BLaER1 treated with 17β-estradiol and CSF1 and Interleukin-3, amounts not matched to agents 10 nM and 100 nM (cell line): ENCODE measurements around the gene ODAM.
"Not testable (repeated sequence)": the region's sequence is repeated elsewhere in the genome, so short reads cannot be mapped to it uniquely, and the experiment has no call there.

ENCODE experiments used
- H3K27ac ChIP-seq, 11 experiments: shearing (Covaris generic); formaldehyde crosslinking; 2 replicates each; pipeline ENCODE4 v1.8.1; 2022
- H3K27me3 ChIP-seq, 11 experiments: shearing (Covaris generic); formaldehyde crosslinking; 2 replicates each; pipeline ENCODE4 v1.8.1; 2022
- H3K36me3 ChIP-seq, 11 experiments: shearing (Covaris generic); formaldehyde crosslinking; 2 replicates each; pipeline ENCODE4 v1.8.1; 2022
- H3K4me1 ChIP-seq, 10 experiments: shearing (Covaris generic); formaldehyde crosslinking; 2 replicates each; pipeline ENCODE4 v1.8.1; 2022
- H3K4me2 ChIP-seq, 11 experiments: shearing (Covaris generic); formaldehyde crosslinking; 2 replicates each; pipeline ENCODE4 v1.8.1; 2022
- H3K4me3 ChIP-seq, 10 experiments: shearing (Covaris generic); formaldehyde crosslinking; 2 replicates each; pipeline ENCODE4 v1.8.1; 2022
- H3K9ac ChIP-seq, 11 experiments: shearing (Covaris generic); formaldehyde crosslinking; 2 replicates each; pipeline ENCODE4 v1.8.1; 2022
- H3K9me3 ChIP-seq, 11 experiments: shearing (Covaris generic); formaldehyde crosslinking; replicated peaks in 1 of 11; 2 replicates each; pipeline ENCODE4 v1.8.1; 2022
- H4K20me1 ChIP-seq, 11 experiments: shearing (Covaris generic); formaldehyde crosslinking; 2 replicates each; pipeline ENCODE4 v1.8.1; 2022
- Cebpa-rat ChIP-seq, 11 experiments: shearing (Covaris generic); IDR thresholded peaks; 2 replicates each; pipeline ENCODE4 v1.8.1; 2022

The ODAM gene

DNA sequence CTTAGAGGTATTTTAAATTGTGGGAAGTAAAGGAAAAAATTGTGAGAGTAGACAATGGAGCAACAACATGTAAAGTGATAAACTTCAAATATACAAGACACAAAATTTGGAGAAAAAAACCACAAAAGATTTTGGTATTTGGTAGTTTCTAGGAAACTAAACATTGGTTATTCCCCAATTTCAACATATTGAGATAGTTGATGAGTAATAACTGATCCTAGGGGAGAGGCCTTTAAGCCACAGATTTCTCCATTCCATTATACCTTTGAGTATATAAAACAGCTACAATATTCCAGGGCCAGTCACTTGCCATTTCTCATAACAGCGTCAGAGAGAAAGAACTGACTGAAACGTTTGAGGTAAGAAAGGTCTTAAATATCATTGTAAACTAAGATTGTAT, 30.3 kb downstream of the ODAM start, which contains the start of gene FDCSP:
FDCSP (plus strand) TSS at position 301 of the 400 bp plus-strand sequence. CDS start 5,071 bp downstream, outside the sequence.
- H4K20me1 ChIP-seq, result no peaks in the 10 kb centered on the region
- no peaks in the 10 kb centered on the region for H3K9me3 ChIP-seq
- H3K9ac ChIP-seq, result no peak within 1 kb of the TSS
- TF ChIP-seq Cebpa-rat (IDR thresholded peaks at IDR 0.05), result no peak
- no peaks in the 10 kb centered on the region for H3K4me1 ChIP-seq
- H3K36me3 ChIP-seq, result no peaks in the 10 kb centered on the region
- no peak within 1 kb of the TSS for H3K4me2 ChIP-seq
- H3K4me3 ChIP-seq, result no peak within 1 kb of the TSS
- H3K27me3 ChIP-seq, result no peaks in the 10 kb centered on the region
- no peak within 1 kb of the TSS for H3K27ac ChIP-seq

DNA sequence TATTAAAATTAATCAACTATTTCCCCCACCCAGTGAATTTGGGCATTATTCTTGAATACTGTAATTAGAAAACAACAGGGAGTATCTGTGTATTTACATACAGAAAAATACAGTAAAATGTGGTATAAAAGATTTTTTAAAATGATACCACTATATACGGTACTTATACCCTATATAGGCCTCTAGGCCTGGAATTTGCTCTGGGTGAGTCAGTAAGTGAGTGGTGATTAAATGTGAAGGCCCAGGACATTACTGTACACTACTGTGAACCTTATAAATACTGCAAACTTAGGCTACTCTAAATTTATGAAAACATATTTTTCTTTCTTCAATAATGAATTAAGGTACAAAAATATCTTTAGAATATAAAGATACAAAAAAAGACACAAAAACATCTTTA, 40.6 kb downstream of the ODAM start:
- no peaks in the 10 kb centered on the region for H3K4me1 ChIP-seq
- H3K4me2 ChIP-seq, result no peak overlapping the region
- no peak overlapping the region for H3K27ac ChIP-seq
- no peaks in the 10 kb centered on the region for H3K36me3 ChIP-seq
- no peaks in the 10 kb centered on the region for H3K27me3 ChIP-seq
- H4K20me1 ChIP-seq, result no peaks in the 10 kb centered on the region
- no peak overlapping the region for H3K9ac ChIP-seq
- H3K4me3 ChIP-seq, result no peak overlapping the region
- no peaks in the 10 kb centered on the region for H3K9me3 ChIP-seq
- TF ChIP-seq Cebpa-rat (IDR thresholded peaks at IDR 0.05), result no peak

DNA sequence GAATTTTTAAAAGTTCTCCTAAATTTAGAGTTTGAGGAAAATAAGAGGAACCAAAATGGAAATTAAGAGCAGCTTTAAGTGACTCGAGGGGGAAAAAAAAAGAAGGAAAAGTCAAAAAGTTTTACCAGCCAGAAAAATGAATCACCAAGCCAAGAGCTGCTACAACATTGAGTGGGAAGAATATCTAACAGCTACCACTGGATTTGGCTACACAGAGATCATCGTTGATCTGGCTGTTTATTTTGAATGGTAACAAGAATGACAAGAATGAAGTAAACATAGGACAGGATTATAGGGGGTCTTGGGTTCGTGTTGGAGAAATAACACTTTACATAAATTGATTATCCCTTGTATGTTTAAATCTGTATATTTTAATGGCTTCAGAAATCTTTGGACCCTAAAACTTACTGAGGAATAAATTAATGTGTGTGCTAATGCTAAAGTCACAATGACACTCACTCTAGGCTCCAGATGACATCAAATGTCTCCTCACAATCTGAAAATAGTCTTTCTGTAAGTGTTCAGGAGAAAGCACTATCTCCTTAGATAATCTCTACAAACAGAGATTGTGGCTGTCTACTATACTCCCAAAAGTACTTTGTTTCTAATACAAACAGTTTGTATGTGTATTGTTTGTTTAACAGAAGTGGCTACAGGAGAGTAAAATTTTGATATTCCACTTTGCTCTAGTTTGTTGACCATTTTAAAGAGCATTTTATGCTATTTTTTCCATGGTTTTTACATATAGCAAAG, 43.8 kb downstream of the ODAM start:
- TF ChIP-seq Cebpa-rat (IDR thresholded peaks at IDR 0.05), result no peak
- H3K27me3 ChIP-seq, result no peaks in the 10 kb centered on the region
- H4K20me1 ChIP-seq, result no peaks in the 10 kb centered on the region
- no peak overlapping the region for H3K9ac ChIP-seq
- no peak overlapping the region for H3K4me2 ChIP-seq
- H3K27ac ChIP-seq, result no peak overlapping the region
- H3K4me1 ChIP-seq, result no peaks in the 10 kb centered on the region
- no peak overlapping the region for H3K4me3 ChIP-seq
- no peaks in the 10 kb centered on the region for H3K36me3 ChIP-seq
- H3K9me3 ChIP-seq, result no peaks in the 10 kb centered on the region

DNA sequence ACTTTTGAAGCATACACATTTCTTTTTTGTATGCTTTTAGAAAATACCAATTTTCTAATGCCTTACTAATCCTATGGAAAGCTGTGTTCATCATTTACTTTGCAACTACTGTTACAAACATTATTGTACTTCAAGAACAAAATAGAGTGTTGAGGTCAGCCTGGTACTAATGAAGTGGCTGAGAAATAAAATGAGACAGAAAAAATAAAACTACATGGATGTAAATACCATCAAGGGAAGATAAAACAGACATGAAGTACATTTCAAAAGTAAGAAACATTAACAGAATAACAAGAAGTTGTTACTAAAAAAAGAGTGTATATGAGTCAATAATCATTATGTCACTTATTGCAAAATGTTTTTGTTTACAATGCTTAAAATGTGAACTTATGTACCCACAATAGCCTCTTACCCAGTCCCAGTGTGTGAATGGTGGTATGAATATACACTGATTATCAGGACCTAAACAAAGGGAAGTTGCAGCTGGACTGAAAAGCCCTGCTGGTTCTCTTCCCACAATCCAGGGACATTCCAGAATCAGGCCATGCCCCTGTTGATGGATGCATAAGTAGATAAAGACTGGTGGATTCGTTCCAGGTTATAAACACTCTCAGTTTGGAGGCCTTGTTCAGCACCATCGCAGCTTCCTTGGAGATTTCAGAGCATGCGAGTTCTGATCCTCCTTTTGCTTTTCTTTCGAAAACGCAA, 44.5 kb downstream of the ODAM start:
- Histone ChIP-seq H3K9me3 (no peaks in the 10 kb centered on the region), H3K36me3 (no peaks in the 10 kb centered on the region), H3K27ac (no peak overlapping the region), H3K4me2 (no peak overlapping the region), H4K20me1 (no peaks in the 10 kb centered on the region), H3K4me1 (no peaks in the 10 kb centered on the region), H3K27me3 (no peaks in the 10 kb centered on the region), H3K4me3 (no peak overlapping the region), H3K9ac (no peak overlapping the region)
- TF ChIP-seq Cebpa-rat (IDR thresholded peaks at IDR 0.05), result no peak

DNA sequence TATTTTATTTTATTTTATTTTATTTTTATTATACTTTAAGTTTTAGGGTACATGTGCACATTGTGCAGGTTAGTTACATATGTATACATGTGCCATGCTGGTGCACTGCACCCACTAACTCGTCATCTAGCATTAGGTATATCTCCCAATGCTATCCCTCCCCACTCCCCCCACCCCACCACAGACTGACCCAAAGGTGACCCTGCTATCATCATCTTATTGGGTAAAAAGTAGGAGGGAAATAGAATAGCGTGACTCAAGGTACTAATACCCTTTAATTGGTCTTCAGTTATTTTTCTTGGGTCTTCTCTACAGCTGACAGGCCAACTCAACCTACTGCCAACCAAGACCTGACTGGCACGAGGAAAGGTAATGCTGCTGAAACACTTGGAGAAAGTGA, 46.8 kb downstream of the ODAM start, which contains the start of gene CSN3:
CSN3 (plus strand) TSS at position 301 of the 400 bp plus-strand sequence. CDS start 2,223 bp downstream, outside the sequence.
- H3K27me3 ChIP-seq, H3K4me1 ChIP-seq, H3K4me2 ChIP-seq: not testable (repeated sequence)

DNA sequence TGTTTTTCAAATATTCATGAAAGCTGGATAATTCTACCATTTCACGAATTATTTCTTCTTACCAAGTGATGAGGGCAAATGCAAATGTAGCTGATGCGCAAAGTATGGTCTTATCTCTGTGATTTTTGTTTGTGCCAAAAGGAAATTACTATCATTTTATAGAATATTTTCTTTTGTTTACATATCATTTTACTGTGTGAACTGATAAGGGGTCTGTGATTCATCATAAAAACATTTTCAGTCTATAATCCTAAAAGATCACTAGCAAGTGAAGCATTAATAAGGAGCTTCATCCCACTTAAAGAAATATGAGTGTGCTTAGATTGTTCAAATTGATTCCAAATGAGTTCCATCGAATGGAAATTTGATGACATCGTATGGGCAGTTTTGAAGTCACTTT, 47.6 kb downstream of the ODAM start:
- no peaks in the 10 kb centered on the region for H3K36me3 ChIP-seq
- no peak overlapping the region for H3K4me2 ChIP-seq
- no peaks in the 10 kb centered on the region for H3K9me3 ChIP-seq
- no peak for TF ChIP-seq Cebpa-rat (IDR thresholded peaks at IDR 0.05)
- H4K20me1 ChIP-seq, result no peaks in the 10 kb centered on the region
- H3K9ac ChIP-seq, result no peak overlapping the region
- no peak overlapping the region for H3K4me3 ChIP-seq
- no peaks in the 10 kb centered on the region for H3K27me3 ChIP-seq
- H3K27ac ChIP-seq, result no peak overlapping the region
- no peaks in the 10 kb centered on the region for H3K4me1 ChIP-seq

More for the DNA sequence above, 46.8 kb downstream of the ODAM start, which contains the start of gene CSN3:
- not testable (repeated sequence) for H3K9me3 ChIP-seq, H4K20me1 ChIP-seq, H3K27ac ChIP-seq, H3K4me3 ChIP-seq, H3K36me3 ChIP-seq, H3K9ac ChIP-seq

DNA sequence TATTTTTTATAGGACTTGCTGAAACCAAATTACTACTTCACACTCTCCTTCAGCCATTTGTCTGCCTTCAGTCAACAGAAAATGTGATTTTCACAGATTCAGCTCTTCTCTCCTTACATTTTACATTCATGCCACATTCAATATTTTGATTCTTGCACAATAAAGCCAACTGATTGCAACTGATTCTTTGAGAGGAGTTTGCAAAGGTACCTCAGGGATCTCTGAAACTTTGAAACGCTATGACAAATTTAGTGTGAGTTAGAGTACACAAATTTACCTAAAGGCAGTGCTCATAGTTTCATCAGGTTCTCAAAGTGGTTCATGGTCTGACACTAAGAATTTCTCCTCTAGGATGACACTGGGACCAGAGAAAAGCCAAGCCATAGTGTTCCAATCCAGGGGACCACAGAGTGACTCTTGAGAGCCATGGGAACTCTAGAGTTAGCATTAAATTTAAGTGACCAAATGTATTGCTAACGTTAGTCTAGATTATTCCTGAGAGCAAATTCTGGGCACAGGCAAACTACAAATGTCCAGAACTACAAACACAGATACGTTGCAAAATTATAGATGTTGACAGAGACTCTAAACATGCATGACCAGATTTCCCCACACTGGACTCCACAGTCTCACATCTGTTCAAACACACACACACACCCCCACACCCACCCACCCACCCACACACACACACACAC, 55.9 kb downstream of the ODAM start:
- H3K4me3 ChIP-seq, result no peak overlapping the region
- no peaks in the 10 kb centered on the region for H3K9me3 ChIP-seq
- H3K4me1 ChIP-seq, result no peaks in the 10 kb centered on the region
- H4K20me1 ChIP-seq, result no peaks in the 10 kb centered on the region
- H3K27ac ChIP-seq, result no peak overlapping the region
- no peak for TF ChIP-seq Cebpa-rat (IDR thresholded peaks at IDR 0.05)
- no peak overlapping the region for H3K9ac ChIP-seq
- no peaks in the 10 kb centered on the region for H3K27me3 ChIP-seq
- H3K36me3 ChIP-seq, result no peaks in the 10 kb centered on the region
- no peak overlapping the region for H3K4me2 ChIP-seq

DNA sequence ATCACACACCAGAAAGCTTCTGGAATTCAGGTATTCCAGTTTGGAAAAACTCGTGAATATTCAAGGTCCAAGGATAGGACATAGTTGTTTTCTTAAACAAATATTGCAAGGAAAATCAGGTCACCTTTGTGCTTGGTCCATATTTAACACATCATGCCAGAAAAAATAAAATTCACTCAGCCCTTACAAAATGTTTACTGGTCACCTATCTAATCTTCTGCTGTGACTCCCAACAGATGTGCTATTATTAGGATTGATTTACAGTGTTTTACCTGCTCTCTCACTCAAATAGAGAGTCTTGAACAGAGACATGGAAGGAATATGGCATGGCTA, 56.4 kb downstream of the ODAM start:
- H3K36me3 ChIP-seq, result no peaks in the 10 kb centered on the region
- H3K9ac ChIP-seq, result no peak overlapping the region
- H3K4me1 ChIP-seq, result no peaks in the 10 kb centered on the region
- no peak overlapping the region for H3K4me2 ChIP-seq
- H3K27ac ChIP-seq, result no peak overlapping the region
- H4K20me1 ChIP-seq, result no peaks in the 10 kb centered on the region
- H3K9me3 ChIP-seq, result no peaks in the 10 kb centered on the region
- H3K27me3 ChIP-seq, result no peaks in the 10 kb centered on the region
- TF ChIP-seq Cebpa-rat (IDR thresholded peaks at IDR 0.05), result no peak
- no peak overlapping the region for H3K4me3 ChIP-seq
